ENCODE data around the gene MC1R.

The MC1R gene

DNA sequence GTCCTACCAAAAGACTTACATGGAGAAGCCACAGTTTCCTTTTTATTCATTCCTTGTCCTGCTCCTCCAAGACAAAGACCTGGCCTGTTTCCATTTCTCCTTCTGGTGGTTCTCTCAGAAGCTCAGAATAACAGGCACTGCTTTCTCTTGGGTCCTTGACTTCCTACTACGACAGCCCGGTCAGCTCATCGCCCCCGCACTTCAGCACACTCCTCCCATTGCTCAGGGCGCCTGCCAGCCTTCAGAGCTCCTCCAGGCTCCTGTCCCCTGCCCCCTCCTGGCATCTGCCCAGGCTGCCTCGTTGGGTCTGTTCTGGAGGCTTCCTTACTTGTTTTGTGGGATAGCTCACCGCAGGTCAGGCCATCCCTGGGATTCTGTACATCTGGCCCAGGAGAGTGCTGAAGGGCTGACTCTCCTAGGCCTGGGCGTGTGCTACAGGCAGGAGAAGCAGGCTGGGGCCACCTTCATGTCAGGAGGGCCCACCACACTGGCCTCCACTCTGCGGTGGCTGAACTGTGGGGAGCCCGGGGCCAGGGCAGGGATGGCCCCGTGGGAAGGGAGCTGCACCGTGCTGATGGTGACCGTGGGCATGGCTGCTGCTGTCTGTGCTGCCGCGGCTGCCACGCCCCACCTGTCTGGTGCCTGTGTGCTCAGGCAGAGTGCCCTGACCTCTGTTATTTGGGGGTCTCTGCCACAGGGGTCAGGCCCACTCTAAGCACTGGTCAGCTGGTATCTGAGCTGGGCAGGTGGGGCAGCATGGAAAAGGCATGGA is 27.6 kb upstream of the MC1R start:
- DNase-seq (ENCODE audit: extremely low read depth, low read depth): no peak
- TF ChIP-seq, protein P1, sequence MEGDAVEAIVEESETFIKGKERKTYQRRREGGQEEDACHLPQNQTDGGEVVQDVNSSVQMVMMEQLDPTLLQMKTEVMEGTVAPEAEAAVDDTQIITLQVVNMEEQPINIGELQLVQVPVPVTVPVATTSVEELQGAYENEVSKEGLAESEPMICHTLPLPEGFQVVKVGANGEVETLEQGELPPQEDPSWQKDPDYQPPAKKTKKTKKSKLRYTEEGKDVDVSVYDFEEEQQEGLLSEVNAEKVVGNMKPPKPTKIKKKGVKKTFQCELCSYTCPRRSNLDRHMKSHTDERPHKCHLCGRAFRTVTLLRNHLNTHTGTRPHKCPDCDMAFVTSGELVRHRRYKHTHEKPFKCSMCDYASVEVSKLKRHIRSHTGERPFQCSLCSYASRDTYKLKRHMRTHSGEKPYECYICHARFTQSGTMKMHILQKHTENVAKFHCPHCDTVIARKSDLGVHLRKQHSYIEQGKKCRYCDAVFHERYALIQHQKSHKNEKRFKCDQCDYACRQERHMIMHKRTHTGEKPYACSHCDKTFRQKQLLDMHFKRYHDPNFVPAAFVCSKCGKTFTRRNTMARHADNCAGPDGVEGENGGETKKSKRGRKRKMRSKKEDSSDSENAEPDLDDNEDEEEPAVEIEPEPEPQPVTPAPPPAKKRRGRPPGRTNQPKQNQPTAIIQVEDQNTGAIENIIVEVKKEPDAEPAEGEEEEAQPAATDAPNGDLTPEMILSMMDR (IDR thresholded peaks at IDR 0.05; ENCODE audit: low read depth, low read length, missing control alignments): no peak

DNA sequence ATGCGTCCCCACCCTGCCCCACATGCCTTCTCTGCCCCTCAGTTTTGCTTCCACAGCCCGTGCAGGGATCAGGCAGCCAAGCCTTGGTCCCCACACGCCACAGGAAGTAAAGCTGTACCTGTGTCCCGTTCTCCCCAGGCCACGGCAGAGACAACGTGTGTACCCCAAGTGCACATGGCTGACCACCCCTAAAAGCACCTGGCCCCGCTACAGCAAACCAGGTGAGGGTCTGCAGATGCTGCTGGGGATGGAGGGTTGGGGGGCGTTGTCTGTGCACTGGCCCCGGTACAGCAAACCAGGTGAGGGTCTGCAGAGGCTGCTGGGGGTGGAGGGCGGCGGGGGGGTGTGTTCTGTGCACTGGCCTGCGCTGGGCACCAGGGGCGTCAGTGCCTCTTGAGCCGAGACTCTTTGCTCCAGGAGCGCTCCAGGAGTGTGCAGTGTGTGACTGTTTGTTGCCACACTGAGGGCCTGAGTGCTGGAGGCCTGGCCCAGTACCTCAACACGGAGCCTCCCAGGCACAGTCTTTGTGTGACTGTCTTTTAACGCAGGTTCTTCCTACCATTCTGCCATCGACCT is 26.5 kb upstream of the MC1R start:
- TF ChIP-seq, protein P1 (IDR thresholded peaks at IDR 0.05; ENCODE audit: low read depth, low read length, missing control alignments): no peak
- H3K4me3 ChIP-seq (replicated peaks; ENCODE audit: low read depth, low read length): no peak overlapping the region
- no peak for DNase-seq (ENCODE audit: extremely low read depth, low read depth)

More for the DNA sequence above, 27.6 kb upstream of the MC1R start:
- no peak overlapping the region for H3K4me3 ChIP-seq (replicated peaks; ENCODE audit: low read depth, low read length)

DNA sequence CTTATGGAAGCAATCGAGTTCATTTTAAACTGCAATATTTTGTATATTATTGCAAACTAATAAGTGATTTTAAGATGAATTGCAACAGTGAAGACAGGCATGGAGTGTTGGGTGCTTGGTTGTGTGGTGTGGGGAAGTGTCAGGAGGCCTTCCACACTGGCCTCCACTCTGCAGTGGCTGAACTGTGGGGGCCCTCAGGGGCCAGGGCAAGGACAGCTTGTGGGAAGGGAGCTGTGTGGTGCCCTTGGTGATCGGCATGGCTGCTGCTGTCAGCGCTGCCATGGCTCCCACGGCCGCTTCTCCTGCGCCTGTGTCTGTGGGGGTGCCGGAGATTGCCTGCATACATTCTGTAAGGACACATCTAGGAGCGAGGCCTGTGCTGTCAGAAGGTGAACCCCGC is 26.0 kb upstream of the MC1R start:
- H3K4me3 ChIP-seq (replicated peaks; ENCODE audit: low read depth, low read length): no peak overlapping the region

DNA sequence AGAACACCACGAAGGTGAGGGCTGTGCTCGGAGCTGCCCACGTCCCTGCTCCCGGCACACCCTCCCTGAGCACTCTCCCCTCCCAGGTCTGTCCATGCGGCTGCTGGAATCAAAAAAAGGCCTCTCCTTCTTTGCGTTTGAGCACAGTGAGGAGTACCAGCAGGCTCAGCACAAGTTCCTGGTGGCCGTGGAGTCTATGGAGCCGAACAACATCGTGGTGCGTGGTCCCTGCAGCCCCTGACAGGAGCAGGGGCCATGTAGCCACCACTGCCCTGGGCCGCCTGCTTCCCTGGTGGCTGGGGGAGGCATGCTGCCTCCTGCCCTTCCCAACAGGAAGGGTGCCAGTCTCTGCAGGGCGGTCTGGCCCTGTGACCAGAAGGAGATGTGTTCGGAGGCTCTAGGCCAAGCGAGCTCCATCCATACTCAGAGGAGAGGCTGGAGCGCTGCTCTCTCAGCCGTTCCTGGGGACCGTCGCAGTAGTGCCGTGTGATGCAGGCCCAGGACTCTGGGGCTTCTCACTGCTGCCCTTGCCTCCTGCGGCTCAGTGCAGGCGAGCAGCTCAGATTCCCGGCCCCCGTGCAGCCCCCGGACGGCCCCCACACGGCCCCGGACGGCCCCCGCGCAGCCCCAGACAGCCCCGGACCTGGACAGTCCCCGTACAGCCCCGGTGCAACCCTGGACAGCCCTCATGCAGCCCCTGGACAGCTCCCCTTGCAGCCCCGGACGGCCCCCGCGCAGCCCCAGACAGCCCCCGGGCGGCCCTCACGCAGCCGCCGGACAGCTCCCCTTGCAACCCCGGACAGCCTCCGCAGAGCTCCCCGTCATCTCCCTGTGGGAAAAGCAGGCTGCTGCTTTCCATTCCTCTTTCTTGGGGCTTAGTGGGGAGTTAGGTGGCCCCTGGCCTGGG is 24.8 kb upstream of the MC1R start:
- DNase-seq (ENCODE audit: extremely low read depth, low read depth): no peak

More for the DNA sequence above, 26.0 kb upstream of the MC1R start:
- DNase-seq (ENCODE audit: extremely low read depth, low read depth): no peak
- TF ChIP-seq, protein P1 (IDR thresholded peaks at IDR 0.05; ENCODE audit: low read depth, low read length, missing control alignments): no peak

DNA sequence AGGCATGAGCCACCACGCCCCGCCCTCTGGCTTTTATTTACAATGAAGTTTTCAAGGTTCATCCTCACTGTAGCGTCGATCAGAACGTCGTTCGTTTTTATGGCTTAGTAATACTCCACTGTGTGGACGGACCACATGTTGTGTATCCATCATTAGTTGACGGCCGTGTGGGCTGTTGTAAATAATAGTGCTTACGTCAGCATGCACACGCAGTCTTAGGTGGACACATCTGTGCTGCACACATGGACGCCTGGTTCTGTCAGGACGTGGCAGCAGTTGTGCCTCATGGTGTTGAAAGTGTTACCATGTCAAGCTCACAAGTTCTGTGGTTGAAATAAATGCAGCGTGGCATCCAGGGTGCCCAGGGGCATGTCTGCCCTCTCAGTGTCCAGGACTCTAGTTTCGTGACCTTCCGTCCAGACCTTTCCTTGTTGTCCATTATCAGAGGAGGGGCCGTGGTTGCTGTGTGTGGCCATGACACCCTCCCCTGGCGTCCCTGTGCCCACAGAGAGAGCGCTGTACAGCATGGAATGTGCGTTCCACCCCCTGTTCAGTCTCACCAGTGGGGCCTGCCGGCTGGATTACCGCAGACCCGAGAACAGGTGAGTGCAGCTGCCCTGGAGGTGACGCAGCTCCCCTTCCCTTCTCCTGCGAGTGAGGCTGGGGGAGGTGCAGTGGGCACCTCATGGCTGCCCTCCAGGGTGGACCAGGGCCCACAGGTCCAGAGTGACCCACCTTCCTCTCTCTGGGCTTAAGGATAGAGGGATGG is 23.0 kb upstream of the MC1R start:
- TF ChIP-seq, protein P1 (IDR thresholded peaks at IDR 0.05; ENCODE audit: low read depth, low read length, missing control alignments): no peak
- no peak overlapping the region for H3K4me3 ChIP-seq (replicated peaks; ENCODE audit: low read depth, low read length)
- no peak for DNase-seq (ENCODE audit: extremely low read depth, low read depth)

More for the DNA sequence above, 24.8 kb upstream of the MC1R start:
- TF ChIP-seq, protein P1 (IDR thresholded peaks at IDR 0.05; ENCODE audit: low read depth, low read length, missing control alignments): no peak
- no peak overlapping the region for H3K4me3 ChIP-seq (replicated peaks; ENCODE audit: low read depth, low read length)

GRCh38 chr16:89897204-89897603 is 21.5 kb upstream of the MC1R start:
- H3K4me3 ChIP-seq (replicated peaks; ENCODE audit: low read depth, low read length): no peak overlapping the region
- no peak for DNase-seq (ENCODE audit: extremely low read depth, low read depth)
- TF ChIP-seq, protein P1 (IDR thresholded peaks at IDR 0.05; ENCODE audit: low read depth, low read length, missing control alignments): no peak

Measured in HFF-Myc (cell line).